GM23338 (cell line): ENCODE data around the gene ZNF148. TPM values are rescaled to one million over a fixed set of nuclear protein-coding genes. Genes with fewer than 3 reads are reported as not detected.

Source experiments
- ATAC-seq: fragments of 200-7000 bp; cut with Tn5 transposase; 3 replicates; pipeline ENCODE4 v1.9.1; 2020
- DNase-seq: peaks from one replicate; pipeline ENCODE4 v3.0.0-alpha.2; 2015; ENCODE audit warnings: low spot score
- H2AFZ ChIP-seq: fragments of 200-600 bp; sonication (generic); 2 replicates; pipeline ENCODE4 v1.8.0; 2016; ENCODE audit warnings: antibody characterized with exemption, mild to moderate bottlenecking, moderate library complexity
- H3F3A ChIP-seq: fragments of 200-600 bp; sonication (generic); replicated peaks from 2 replicates; pipeline ENCODE4 v1.8.0; 2017; ENCODE audit warnings: antibody characterized with exemption, mixed run types, low read depth
- H3K27ac ChIP-seq: fragments of 200-600 bp; sonication (generic); 2 replicates; pipeline ENCODE4 v1.6.1; 2016; ENCODE audit warnings: low read depth
- H3K27me3 ChIP-seq: fragments of 200-600 bp; sonication (generic); 2 replicates; pipeline ENCODE4 v1.8.0; 2016; ENCODE audit warnings: mild to moderate bottlenecking, mixed run types, moderate library complexity; ENCODE audit not compliant: insufficient read depth
- H3K36me3 ChIP-seq: fragments of 200-600 bp; sonication (generic); 2 replicates; pipeline ENCODE4 v1.8.0; 2016; ENCODE audit warnings: mild to moderate bottlenecking; ENCODE audit not compliant: insufficient read depth
- H3K4me1 ChIP-seq: fragments of 200-600 bp; sonication (generic); 2 replicates; pipeline ENCODE4 v1.8.0; 2016; ENCODE audit warnings: mild to moderate bottlenecking, moderate library complexity; ENCODE audit not compliant: insufficient read depth
- H3K4me2 ChIP-seq: fragments of 200-600 bp; sonication (generic); 2 replicates; pipeline ENCODE4 v1.7.1; 2017; ENCODE audit warnings: mixed run types
- H3K4me3 ChIP-seq: fragments of 200-600 bp; sonication (generic); 2 replicates; pipeline ENCODE4 v1.6.1; 2016; ENCODE audit warnings: mixed run types
- H3K79me2 ChIP-seq: fragments of 200-600 bp; sonication (generic); replicated peaks from 2 replicates; pipeline ENCODE4 v1.8.0; 2017; ENCODE audit warnings: mild to moderate bottlenecking; ENCODE audit not compliant: insufficient read depth
- H3K9me2 ChIP-seq: fragments of 200-600 bp; sonication (generic); 2 replicates; pipeline ENCODE4 v1.8.0; 2017; ENCODE audit not compliant: insufficient read depth
- H4K20me1 ChIP-seq: fragments of 200-600 bp; sonication (generic); replicated peaks from 2 replicates; pipeline ENCODE4 v1.8.0; 2017; ENCODE audit warnings: mild to moderate bottlenecking; ENCODE audit not compliant: insufficient read depth
- H3K27ac Mint-ChIP-seq: 2 replicates; pipeline ENCODE4 v1.8.0; 2020; ENCODE audit warnings: inconsistent platforms, mild to moderate bottlenecking, moderate library complexity, mixed read lengths
- H3K27me3 Mint-ChIP-seq: 3 replicates; pipeline ENCODE4 v1.8.0; 2022; ENCODE audit warnings: low read depth, mild to moderate bottlenecking, moderate library complexity, mixed read lengths, inconsistent platforms; ENCODE audit not compliant: insufficient read depth, poor library complexity
- H3K36me3 Mint-ChIP-seq: 3 replicates; pipeline ENCODE4 v1.8.0; 2021; ENCODE audit warnings: low read depth, mild to moderate bottlenecking, inconsistent platforms, moderate library complexity, mixed read lengths
- H3K4me1 Mint-ChIP-seq: 3 replicates; pipeline ENCODE4 v1.8.0; 2020; ENCODE audit warnings: mild to moderate bottlenecking, inconsistent platforms, mixed read lengths
- H3K4me3 Mint-ChIP-seq: 3 replicates; pipeline ENCODE4 v1.8.0; 2021; ENCODE audit warnings: moderate library complexity, mild to moderate bottlenecking, inconsistent platforms, mixed read lengths
- H3K9me3 Mint-ChIP-seq: 3 replicates; pipeline ENCODE4 v1.8.0; 2020; ENCODE audit warnings: moderate library complexity, mild to moderate bottlenecking, inconsistent platforms, mixed read lengths
- CREB1 ChIP-seq: fragments of 250-450 bp; sonication (Bioruptor Pico); IDR thresholded peaks from 2 replicates; pipeline ENCODE4 v1.5.0; 2020; ENCODE audit warnings: low read depth, mild to moderate bottlenecking, moderate library complexity
- EZH2phosphoT487 ChIP-seq: fragments of 200-600 bp; sonication (generic); IDR thresholded peaks from one replicate; pipeline ENCODE4 v1.8.1; 2018; ENCODE audit warnings: antibody characterized with exemption; ENCODE audit not compliant: unreplicated experiment
- POLR2AphosphoS5 ChIP-seq: IDR thresholded peaks from 2 replicates; pipeline ENCODE4 v1.6.1; 2016; ENCODE audit warnings: antibody characterized with exemption, low read depth
- ZNF331 ChIP-seq: fragments of 250-450 bp; sonication (Bioruptor Pico); IDR thresholded peaks from 2 replicates; pipeline ENCODE4 v1.5.0; 2020; ENCODE audit warnings: low read depth, mild to moderate bottlenecking, moderate library complexity
- polyA plus RNA-seq: library from polyadenylated mRNA; unstranded; fragments of >200 nt; fragmentation: Nextera tagmentation; extraction: Ambion mirVana; gene quantifications from 2 replicates; pipeline ENCODE4 v1.2.1, GENCODE V29; 2016
- total RNA-seq: library from RNA; depleted of rRNA; stranded (reverse); fragments of >200 nt; shearing (Covaris generic); gene quantifications from 2 replicates; pipeline ENCODE4 v1.2.3, GENCODE V29; 2014
- TF ChIP-seq, protein P1 (sequence below): IDR thresholded peaks from 2 replicates; pipeline ENCODE4 v1.6.1; 2016; ENCODE audit warnings: antibody characterized with exemption
- TF ChIP-seq, protein P2 (sequence below): IDR thresholded peaks from one replicate; pipeline ENCODE4 v1.6.1; 2018; ENCODE audit warnings: antibody characterized with exemption; ENCODE audit not compliant: unreplicated experiment
- TF ChIP-seq, protein P3 (sequence below), 2 experiments: fragments of 200-600 bp in 1 of 2; sonication (generic) in 1 of 2; conservative IDR thresholded peaks; 2 replicates each; pipeline versions ENCODE4 v1.5.1 to v1.6.1; 2016 to 2017; ENCODE audit warnings: antibody characterized with exemption in 2 of 2, low read depth in 2 of 2, mild to moderate bottlenecking in 2 of 2, moderate library complexity in 1 of 2
- TF ChIP-seq, protein P4 (sequence below): fragments of 250-450 bp; sonication (Bioruptor Pico); IDR thresholded peaks from 2 replicates; pipeline ENCODE4 v1.5.0; 2020; ENCODE audit warnings: mild to moderate bottlenecking, moderate library complexity

Gene ZNF148
- total and polyA plus RNA-seq, 2 experiments from 2014 or later: 13.9 to 16.9 TPM

DNA sequence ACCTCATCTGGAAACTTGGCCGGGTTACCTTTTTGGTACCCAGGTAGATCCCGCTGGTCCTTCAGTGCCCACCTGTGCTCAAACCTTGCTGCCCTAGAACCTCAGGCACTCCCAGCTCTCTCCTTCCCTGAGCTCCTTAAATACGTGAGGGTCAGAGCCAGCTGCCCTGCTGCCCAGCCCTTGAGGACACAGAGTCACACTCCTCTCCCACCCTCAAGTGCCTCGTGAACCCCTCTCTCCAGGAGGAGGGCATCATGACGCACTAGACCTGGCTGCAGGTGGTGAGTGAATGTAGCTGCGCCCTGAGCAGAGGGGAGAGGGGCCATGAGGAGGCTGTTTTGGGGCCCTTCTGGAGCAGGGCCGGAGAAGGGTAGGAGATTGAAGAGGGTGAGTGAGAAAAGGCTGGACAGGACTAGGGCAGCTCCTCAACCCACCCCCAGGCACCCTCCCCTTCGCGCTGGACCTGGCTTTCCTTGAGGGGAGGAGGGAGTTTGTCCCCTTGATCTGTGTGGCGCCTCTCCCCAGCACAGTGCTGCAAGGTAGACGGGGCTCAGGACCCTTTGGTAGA is 163.5 kb downstream of the ZNF148 start:
- Histone ChIP-seq H3K79me2 (no peaks in the 10 kb centered on the region), H3K4me2 (peak overlapping the region; percentile 92), H3F3A (no peaks in the 10 kb centered on the region), H3K9me2 (no peaks in the 10 kb centered on the region), H3K27me3 (peaks cover 15% of the 10 kb centered on the region), H4K20me1 (no peaks in the 10 kb centered on the region), H3K4me1 (peaks cover 18% of the 10 kb centered on the region), H3K27ac (no peak overlapping the region), H2AFZ (peak overlapping the region; percentile 94), H3K4me3 (peak overlapping the region; percentile 75), H3K36me3 (no peaks in the 10 kb centered on the region)
- Mint-ChIP-seq H3K9me3 (no peaks in the 10 kb centered on the region), H3K36me3 (no peaks in the 10 kb centered on the region), H3K27ac (no peak overlapping the region), H3K4me3 (peak overlapping the region; percentile 75), H3K27me3 (peaks cover 8% of the 10 kb centered on the region), H3K4me1 (peaks cover 26% of the 10 kb centered on the region)
- TF ChIP-seq EZH2phosphoT487 (no peak), POLR2AphosphoS5 (0 out of 2 replicates have a peak, but pooled peaks have one; percentile 39)
- no peak for DNase-seq
- peak; percentile 44 for ATAC-seq

DNA sequence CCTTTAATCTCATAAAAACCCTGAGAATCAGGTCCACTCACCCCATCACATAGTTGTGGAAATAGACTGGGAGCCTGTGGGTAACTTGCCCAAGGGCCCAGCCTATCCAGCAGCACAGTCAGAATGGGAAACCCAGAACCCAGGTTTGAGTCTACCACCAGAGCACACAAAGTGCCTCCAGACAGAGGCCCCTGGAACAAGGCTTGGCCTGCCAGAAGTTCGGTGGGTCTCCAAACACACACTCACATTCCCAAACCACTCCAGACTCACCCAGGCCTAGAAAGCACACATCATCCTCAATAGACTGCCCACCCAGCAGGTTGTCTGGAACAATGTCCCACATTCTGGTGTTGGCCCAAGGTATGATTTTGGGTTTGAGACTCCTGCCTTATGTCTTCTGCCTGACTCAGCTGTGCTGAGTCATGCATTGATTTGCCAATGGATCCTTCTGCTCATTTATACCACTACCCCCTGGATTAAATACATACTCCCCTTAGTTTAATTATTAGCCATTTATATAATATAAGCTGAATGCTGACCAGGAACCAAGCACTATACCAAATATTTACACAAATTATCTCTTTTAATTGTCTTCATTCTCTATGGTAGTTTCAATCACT is 167.1 kb downstream of the ZNF148 start:
- Mint-ChIP-seq H3K27ac (peak overlapping the region; percentile 60; the same call in 1 of the 2 replicates), H3K9me3 (no peaks in the 10 kb centered on the region), H3K4me3 (no peak overlapping the region), H3K36me3 (no peaks in the 10 kb centered on the region), H3K4me1 (peaks cover 7% of the 10 kb centered on the region), H3K27me3 (peaks cover 5% of the 10 kb centered on the region)
- Histone ChIP-seq H3K27me3 (peaks cover 8% of the 10 kb centered on the region), H3K79me2 (no peaks in the 10 kb centered on the region), H3K9me2 (no peaks in the 10 kb centered on the region), H3K4me2 (no peak overlapping the region), H3F3A (no peaks in the 10 kb centered on the region), H4K20me1 (no peaks in the 10 kb centered on the region), H3K4me3 (no peak overlapping the region), H3K27ac (no peak overlapping the region), H3K36me3 (no peaks in the 10 kb centered on the region), H3K4me1 (peaks cover 2% of the 10 kb centered on the region; the same call in 1 of the 2 replicates), H2AFZ (no peak overlapping the region)
- DNase-seq (no peak), ATAC-seq (no peak)
- TF ChIP-seq, protein P1, sequence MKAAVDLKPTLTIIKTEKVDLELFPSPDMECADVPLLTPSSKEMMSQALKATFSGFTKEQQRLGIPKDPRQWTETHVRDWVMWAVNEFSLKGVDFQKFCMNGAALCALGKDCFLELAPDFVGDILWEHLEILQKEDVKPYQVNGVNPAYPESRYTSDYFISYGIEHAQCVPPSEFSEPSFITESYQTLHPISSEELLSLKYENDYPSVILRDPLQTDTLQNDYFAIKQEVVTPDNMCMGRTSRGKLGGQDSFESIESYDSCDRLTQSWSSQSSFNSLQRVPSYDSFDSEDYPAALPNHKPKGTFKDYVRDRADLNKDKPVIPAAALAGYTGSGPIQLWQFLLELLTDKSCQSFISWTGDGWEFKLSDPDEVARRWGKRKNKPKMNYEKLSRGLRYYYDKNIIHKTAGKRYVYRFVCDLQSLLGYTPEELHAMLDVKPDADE: no peak
- no peak for TF ChIP-seq CREB1 (CRISPR knock-in tag)
- TF ChIP-seq ZNF331 (CRISPR knock-in tag): no peak
- TF ChIP-seq, protein P2, sequence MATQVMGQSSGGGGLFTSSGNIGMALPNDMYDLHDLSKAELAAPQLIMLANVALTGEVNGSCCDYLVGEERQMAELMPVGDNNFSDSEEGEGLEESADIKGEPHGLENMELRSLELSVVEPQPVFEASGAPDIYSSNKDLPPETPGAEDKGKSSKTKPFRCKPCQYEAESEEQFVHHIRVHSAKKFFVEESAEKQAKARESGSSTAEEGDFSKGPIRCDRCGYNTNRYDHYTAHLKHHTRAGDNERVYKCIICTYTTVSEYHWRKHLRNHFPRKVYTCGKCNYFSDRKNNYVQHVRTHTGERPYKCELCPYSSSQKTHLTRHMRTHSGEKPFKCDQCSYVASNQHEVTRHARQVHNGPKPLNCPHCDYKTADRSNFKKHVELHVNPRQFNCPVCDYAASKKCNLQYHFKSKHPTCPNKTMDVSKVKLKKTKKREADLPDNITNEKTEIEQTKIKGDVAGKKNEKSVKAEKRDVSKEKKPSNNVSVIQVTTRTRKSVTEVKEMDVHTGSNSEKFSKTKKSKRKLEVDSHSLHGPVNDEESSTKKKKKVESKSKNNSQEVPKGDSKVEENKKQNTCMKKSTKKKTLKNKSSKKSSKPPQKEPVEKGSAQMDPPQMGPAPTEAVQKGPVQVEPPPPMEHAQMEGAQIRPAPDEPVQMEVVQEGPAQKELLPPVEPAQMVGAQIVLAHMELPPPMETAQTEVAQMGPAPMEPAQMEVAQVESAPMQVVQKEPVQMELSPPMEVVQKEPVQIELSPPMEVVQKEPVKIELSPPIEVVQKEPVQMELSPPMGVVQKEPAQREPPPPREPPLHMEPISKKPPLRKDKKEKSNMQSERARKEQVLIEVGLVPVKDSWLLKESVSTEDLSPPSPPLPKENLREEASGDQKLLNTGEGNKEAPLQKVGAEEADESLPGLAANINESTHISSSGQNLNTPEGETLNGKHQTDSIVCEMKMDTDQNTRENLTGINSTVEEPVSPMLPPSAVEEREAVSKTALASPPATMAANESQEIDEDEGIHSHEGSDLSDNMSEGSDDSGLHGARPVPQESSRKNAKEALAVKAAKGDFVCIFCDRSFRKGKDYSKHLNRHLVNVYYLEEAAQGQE: no peak
- TF ChIP-seq, protein P3, sequence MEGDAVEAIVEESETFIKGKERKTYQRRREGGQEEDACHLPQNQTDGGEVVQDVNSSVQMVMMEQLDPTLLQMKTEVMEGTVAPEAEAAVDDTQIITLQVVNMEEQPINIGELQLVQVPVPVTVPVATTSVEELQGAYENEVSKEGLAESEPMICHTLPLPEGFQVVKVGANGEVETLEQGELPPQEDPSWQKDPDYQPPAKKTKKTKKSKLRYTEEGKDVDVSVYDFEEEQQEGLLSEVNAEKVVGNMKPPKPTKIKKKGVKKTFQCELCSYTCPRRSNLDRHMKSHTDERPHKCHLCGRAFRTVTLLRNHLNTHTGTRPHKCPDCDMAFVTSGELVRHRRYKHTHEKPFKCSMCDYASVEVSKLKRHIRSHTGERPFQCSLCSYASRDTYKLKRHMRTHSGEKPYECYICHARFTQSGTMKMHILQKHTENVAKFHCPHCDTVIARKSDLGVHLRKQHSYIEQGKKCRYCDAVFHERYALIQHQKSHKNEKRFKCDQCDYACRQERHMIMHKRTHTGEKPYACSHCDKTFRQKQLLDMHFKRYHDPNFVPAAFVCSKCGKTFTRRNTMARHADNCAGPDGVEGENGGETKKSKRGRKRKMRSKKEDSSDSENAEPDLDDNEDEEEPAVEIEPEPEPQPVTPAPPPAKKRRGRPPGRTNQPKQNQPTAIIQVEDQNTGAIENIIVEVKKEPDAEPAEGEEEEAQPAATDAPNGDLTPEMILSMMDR (conservative IDR thresholded peaks at IDR 0.05; ENCODE audit: low read depth in 2 of 2): no peak
- TF ChIP-seq, protein P4, sequence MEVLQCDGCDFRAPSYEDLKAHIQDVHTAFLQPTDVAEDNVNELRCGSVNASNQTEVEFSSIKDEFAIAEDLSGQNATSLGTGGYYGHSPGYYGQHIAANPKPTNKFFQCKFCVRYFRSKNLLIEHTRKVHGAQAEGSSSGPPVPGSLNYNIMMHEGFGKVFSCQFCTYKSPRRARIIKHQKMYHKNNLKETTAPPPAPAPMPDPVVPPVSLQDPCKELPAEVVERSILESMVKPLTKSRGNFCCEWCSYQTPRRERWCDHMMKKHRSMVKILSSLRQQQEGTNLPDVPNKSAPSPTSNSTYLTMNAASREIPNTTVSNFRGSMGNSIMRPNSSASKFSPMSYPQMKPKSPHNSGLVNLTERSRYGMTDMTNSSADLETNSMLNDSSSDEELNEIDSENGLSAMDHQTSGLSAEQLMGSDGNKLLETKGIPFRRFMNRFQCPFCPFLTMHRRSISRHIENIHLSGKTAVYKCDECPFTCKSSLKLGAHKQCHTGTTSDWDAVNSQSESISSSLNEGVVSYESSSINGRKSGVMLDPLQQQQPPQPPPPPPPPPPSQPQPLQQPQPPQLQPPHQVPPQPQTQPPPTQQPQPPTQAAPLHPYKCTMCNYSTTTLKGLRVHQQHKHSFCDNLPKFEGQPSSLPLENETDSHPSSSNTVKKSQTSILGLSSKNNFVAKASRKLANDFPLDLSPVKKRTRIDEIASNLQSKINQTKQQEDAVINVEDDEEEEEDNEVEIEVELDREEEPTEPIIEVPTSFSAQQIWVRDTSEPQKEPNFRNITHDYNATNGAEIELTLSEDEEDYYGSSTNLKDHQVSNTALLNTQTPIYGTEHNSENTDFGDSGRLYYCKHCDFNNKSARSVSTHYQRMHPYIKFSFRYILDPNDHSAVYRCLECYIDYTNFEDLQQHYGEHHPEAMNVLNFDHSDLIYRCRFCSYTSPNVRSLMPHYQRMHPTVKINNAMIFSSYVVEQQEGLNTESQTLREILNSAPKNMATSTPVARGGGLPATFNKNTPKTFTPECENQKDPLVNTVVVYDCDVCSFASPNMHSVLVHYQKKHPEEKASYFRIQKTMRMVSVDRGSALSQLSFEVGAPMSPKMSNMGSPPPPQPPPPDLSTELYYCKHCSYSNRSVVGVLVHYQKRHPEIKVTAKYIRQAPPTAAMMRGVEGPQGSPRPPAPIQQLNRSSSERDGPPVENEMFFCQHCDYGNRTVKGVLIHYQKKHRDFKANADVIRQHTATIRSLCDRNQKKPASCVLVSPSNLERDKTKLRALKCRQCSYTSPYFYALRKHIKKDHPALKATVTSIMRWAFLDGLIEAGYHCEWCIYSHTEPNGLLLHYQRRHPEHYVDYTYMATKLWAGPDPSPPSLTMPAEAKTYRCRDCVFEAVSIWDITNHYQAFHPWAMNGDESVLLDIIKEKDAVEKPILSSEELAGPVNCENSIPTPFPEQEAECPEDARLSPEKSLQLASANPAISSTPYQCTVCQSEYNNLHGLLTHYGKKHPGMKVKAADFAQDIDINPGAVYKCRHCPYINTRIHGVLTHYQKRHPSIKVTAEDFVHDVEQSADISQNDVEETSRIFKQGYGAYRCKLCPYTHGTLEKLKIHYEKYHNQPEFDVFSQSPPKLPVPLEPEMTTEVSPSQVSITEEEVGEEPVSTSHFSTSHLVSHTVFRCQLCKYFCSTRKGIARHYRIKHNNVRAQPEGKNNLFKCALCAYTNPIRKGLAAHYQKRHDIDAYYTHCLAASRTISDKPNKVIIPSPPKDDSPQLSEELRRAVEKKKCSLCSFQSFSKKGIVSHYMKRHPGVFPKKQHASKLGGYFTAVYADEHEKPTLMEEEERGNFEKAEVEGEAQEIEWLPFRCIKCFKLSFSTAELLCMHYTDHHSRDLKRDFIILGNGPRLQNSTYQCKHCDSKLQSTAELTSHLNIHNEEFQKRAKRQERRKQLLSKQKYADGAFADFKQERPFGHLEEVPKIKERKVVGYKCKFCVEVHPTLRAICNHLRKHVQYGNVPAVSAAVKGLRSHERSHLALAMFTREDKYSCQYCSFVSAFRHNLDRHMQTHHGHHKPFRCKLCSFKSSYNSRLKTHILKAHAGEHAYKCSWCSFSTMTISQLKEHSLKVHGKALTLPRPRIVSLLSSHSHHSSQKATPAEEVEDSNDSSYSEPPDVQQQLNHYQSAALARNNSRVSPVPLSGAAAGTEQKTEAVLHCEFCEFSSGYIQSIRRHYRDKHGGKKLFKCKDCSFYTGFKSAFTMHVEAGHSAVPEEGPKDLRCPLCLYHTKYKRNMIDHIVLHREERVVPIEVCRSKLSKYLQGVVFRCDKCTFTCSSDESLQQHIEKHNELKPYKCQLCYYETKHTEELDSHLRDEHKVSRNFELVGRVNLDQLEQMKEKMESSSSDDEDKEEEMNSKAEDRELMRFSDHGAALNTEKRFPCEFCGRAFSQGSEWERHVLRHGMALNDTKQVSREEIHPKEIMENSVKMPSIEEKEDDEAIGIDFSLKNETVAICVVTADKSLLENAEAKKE: no peak
